Memory B cell (primary cell): ENCODE results near the gene EXOC6B.

ENCODE experiments used
- ATAC-seq: fragments of 150-1000 bp; cut with Tn5 transposase; 2 replicates; pipeline ENCODE4 v1.10.0; 2021; ENCODE audit warnings: low read depth, mild to moderate bottlenecking, moderate library complexity
- DNase-seq, 2 donors: peaks; one replicate each; pipeline ENCODE4 v3.0.0; 2022; ENCODE audit warnings: low spot score in 2 of 2
- H3K27ac Mint-ChIP-seq: one replicate; pipeline ENCODE4 v1.8.0; 2022; ENCODE audit warnings: mild to moderate bottlenecking, moderate library complexity, mixed read lengths
- H3K27me3 Mint-ChIP-seq: one replicate; pipeline ENCODE4 v1.8.0; 2022; ENCODE audit warnings: mixed read lengths
- H3K36me3 Mint-ChIP-seq: one replicate; pipeline ENCODE4 v1.8.0; 2022; ENCODE audit warnings: mild to moderate bottlenecking, mixed read lengths
- H3K4me1 Mint-ChIP-seq: one replicate; pipeline ENCODE4 v1.8.0; 2022; ENCODE audit warnings: mixed read lengths
- H3K4me3 Mint-ChIP-seq: one replicate; pipeline ENCODE4 v1.8.0; 2022; ENCODE audit warnings: mild to moderate bottlenecking, moderate library complexity, mixed read lengths
- H3K9me3 Mint-ChIP-seq: one replicate; pipeline ENCODE4 v1.8.0; 2022; ENCODE audit warnings: mixed read lengths

The EXOC6B gene

GRCh38 chr2:72193723-72194122 lies 632.1 kb downstream of the EXOC6B start:
- no peak for DNase-seq
- no peaks in the 10 kb centered on the region for H3K27me3 Mint-ChIP-seq

DNA sequence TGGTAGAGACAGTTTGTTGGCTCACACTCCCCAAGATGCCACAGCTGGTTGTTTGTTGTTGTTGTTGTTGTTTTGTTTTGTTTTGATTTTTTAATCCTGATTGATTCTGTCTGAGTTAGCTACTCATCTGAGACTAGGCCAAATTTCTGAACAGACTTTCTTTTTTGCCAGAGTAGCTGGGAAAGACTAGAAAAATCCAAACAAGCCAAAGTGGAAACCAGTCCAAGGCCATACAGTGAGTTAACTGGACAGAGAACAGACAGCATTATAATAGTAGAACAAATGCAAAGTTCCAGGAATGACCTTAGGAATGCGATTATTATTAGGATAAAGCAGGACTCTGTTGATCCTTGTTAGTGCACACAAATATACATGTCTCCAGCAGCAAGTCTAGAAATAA lies 634.4 kb downstream of the EXOC6B start:
- ATAC-seq (no peak), DNase-seq (no peak)
- Mint-ChIP-seq H3K27me3 (no peaks in the 10 kb centered on the region), H3K4me3 (no peak overlapping the region), H3K4me1 (peaks cover 3% of the 10 kb centered on the region), H3K27ac (no peak overlapping the region), H3K9me3 (peaks cover 5% of the 10 kb centered on the region), H3K36me3 (peaks cover 13% of the 10 kb centered on the region)

More at GRCh38 chr2:72193723-72194122, 632.1 kb downstream of the EXOC6B start:
- peaks cover 3% of the 10 kb centered on the region for H3K4me1 Mint-ChIP-seq
- peaks cover 10% of the 10 kb centered on the region for H3K36me3 Mint-ChIP-seq
- peaks cover 4% of the 10 kb centered on the region for H3K9me3 Mint-ChIP-seq
- H3K4me3 Mint-ChIP-seq, result no peak overlapping the region
- H3K27ac Mint-ChIP-seq, result no peak overlapping the region
- ATAC-seq, result no peak

DNA sequence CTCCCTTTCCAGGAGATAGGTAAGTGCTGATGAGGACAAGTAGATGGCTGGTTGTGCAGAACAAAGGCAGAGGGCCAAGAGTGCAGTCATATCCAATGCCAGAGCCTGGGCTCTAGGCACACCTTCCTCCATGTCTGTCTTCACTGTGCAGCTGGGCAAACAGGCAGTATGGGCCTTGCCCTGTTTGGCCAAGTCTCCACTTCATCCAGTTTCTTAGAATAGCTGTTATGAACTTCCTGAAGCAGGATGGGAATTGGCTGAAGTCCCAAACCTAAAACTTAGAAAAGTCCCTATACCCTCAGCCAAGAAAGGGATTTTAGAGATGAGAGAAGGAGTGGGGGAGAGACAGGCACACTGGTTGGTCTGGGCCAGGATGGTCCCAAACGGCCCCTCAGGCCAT lies 640.6 kb downstream of the EXOC6B start:
- H3K27ac Mint-ChIP-seq, result no peak overlapping the region
- H3K4me3 Mint-ChIP-seq, result no peak overlapping the region
- H3K27me3 Mint-ChIP-seq, result no peaks in the 10 kb centered on the region
- ATAC-seq (no peak), DNase-seq (no peak)
- H3K4me1 Mint-ChIP-seq, result peaks cover 3% of the 10 kb centered on the region
- H3K9me3 Mint-ChIP-seq, result peaks cover 5% of the 10 kb centered on the region
- peaks cover 18% of the 10 kb centered on the region for H3K36me3 Mint-ChIP-seq

DNA sequence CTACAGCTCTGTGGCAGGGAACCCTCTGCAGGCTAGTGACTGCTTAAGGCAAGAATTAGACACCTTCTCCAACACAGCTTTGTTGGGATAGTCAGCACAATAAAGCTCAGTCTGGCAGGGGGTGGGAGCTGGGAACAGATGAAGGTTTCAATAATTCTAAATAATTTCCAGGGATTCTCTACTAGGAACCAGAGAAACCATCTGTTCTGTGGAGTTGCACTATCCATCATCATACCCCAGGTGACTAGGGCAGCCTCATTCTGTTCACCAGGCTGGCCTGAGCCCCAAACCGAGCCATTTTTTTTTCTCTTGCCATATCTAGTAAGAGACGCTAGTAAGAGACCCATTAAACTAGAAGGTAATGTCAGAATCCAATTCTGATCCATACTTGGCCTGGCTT lies 642.4 kb downstream of the EXOC6B start:
- no peak overlapping the region for H3K4me3 Mint-ChIP-seq
- H3K27ac Mint-ChIP-seq, result no peak overlapping the region
- no peak for DNase-seq
- H3K36me3 Mint-ChIP-seq, result peaks cover 25% of the 10 kb centered on the region
- H3K27me3 Mint-ChIP-seq, result no peaks in the 10 kb centered on the region
- H3K9me3 Mint-ChIP-seq, result no peaks in the 10 kb centered on the region
- no peak for ATAC-seq
- no peaks in the 10 kb centered on the region for H3K4me1 Mint-ChIP-seq

DNA sequence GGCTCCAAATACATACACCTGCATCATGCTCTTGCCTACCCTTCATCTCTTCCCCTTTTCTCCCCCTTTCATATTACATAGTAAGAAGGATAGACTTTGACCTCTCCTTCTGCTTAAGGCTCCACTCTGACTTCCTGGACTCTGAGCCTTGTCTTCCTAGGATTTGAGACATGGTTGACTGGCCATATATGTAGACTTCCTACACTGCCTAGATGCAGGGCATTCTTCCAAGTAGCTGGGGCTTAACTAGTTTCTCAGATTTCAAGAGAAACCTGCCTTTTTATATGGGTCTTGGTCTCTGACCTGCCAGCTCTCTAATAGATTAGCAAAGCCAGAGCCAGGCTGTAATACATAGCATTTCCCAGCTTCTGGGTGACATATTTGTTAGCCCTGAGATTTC lies 642.8 kb downstream of the EXOC6B start:
- Mint-ChIP-seq H3K27me3 (no peaks in the 10 kb centered on the region), H3K27ac (no peak overlapping the region), H3K9me3 (no peaks in the 10 kb centered on the region)

DNA sequence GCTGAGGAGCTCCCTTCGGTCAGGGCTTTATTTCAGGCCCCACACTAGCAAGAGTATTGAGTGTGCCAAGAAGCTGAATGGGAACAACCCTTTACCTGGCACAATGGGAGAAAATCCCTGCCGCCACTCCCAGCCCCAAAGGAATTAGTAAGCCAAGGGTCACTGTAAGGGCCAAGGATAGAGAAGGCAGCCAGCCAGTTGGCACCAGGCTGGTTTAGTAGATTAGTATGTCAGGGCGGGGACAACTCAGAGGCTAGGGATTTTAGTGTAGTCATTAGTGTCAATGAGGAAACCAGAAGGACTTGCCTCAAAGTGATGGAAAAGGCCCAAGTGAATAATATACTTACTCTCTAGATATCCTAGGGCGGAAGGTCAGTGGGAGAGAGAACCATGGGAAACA lies 643.3 kb downstream of the EXOC6B start:
- H3K27me3 Mint-ChIP-seq, result no peaks in the 10 kb centered on the region
- no peak overlapping the region for H3K4me3 Mint-ChIP-seq
- no peaks in the 10 kb centered on the region for H3K4me1 Mint-ChIP-seq
- H3K9me3 Mint-ChIP-seq, result no peaks in the 10 kb centered on the region
- H3K36me3 Mint-ChIP-seq, result peaks cover 30% of the 10 kb centered on the region
- DNase-seq (no peak), ATAC-seq (no peak)
- H3K27ac Mint-ChIP-seq, result no peak overlapping the region

More for the DNA sequence above, 642.8 kb downstream of the EXOC6B start:
- Mint-ChIP-seq H3K4me3 (no peak overlapping the region), H3K4me1 (no peaks in the 10 kb centered on the region), H3K36me3 (peaks cover 27% of the 10 kb centered on the region)
- ATAC-seq (no peak), DNase-seq (no peak)

DNA sequence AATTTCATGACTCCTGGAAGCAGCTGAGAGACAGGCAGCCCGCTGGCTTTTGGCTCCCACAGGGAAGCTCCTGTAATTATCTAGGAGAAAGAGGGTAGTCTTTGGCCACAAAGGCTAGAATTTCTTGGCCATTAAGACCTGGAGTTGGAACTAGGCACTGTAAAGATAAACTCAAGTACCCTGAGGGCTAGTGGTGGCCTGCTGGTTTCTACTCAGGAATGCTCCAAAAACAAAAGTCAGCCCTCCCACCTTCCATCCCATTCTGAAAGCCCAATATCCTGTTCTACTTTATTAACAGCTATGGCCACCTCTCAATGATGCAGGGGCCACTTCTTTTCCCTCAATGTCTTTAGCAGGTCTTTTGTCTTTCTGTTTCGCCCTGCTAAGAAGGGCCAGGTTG lies 644.2 kb downstream of the EXOC6B start:
- H3K27ac Mint-ChIP-seq, result no peak overlapping the region
- no peaks in the 10 kb centered on the region for H3K27me3 Mint-ChIP-seq
- DNase-seq, result no peak
- no peak overlapping the region for H3K4me3 Mint-ChIP-seq
- H3K36me3 Mint-ChIP-seq, result peaks cover 33% of the 10 kb centered on the region
- no peak for ATAC-seq
- H3K4me1 Mint-ChIP-seq, result no peaks in the 10 kb centered on the region
- no peaks in the 10 kb centered on the region for H3K9me3 Mint-ChIP-seq

DNA sequence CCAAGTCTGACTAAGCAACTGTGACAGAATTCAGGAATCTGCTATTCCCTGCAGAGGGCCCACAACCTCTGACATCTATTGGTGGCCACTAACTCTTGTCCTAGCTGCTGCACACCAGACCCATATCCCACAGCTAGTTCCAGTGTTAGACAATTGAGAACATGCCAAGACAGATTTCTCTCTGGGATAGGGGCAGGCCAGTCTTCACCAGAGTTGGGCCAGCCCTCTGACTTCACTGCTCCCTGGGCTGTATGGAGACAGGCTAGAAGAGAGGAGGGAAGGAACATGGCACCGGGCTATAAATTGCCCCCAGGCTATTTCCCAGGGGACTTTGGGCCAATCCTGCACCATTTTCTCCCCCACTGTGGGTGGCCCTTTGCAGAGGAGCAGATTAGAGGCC lies 645.5 kb downstream of the EXOC6B start:
- ATAC-seq (no peak), DNase-seq (no peak)
- Mint-ChIP-seq H3K27ac (no peak overlapping the region), H3K9me3 (no peaks in the 10 kb centered on the region), H3K4me1 (no peaks in the 10 kb centered on the region), H3K4me3 (no peak overlapping the region), H3K27me3 (no peaks in the 10 kb centered on the region), H3K36me3 (peaks cover 37% of the 10 kb centered on the region)

GRCh38 chr2:72178551-72178950 lies 647.3 kb downstream of the EXOC6B start:
- Mint-ChIP-seq H3K4me1 (no peaks in the 10 kb centered on the region), H3K27me3 (no peaks in the 10 kb centered on the region), H3K4me3 (no peak overlapping the region), H3K36me3 (peaks cover 41% of the 10 kb centered on the region), H3K27ac (no peak overlapping the region), H3K9me3 (no peaks in the 10 kb centered on the region)
- DNase-seq, result no peak
- ATAC-seq, result no peak

GRCh38 chr2:72176281-72176680 lies 649.6 kb downstream of the EXOC6B start:
- H3K36me3 Mint-ChIP-seq, result peaks cover 33% of the 10 kb centered on the region
- H3K4me1 Mint-ChIP-seq, result no peaks in the 10 kb centered on the region
- no peaks in the 10 kb centered on the region for H3K9me3 Mint-ChIP-seq
- no peak overlapping the region for H3K27ac Mint-ChIP-seq
- ATAC-seq (no peak), DNase-seq (no peak)
- no peak overlapping the region for H3K4me3 Mint-ChIP-seq
- no peaks in the 10 kb centered on the region for H3K27me3 Mint-ChIP-seq

DNA sequence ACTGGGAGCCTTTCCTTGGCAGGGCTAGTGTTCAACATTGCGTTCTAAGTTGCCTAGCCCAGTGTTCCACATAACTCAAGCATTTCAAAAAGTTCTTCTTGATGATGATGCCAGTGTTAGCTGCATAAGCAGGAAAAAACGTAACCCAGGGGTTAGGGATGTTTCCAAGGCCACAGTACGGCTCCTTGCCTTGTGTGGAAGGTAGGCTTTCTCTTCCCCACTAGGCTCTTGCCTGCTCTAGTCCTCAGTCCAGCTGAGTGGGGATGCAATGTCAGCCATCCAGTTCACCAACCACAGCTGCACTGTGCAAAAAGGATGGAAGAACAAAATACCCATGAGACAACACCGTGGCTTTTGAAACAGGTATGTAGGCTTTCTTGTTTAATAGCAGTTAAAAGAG lies 650.2 kb downstream of the EXOC6B start:
- Mint-ChIP-seq H3K27me3 (no peaks in the 10 kb centered on the region), H3K36me3 (peaks cover 33% of the 10 kb centered on the region), H3K4me1 (no peaks in the 10 kb centered on the region), H3K27ac (no peak overlapping the region), H3K9me3 (no peaks in the 10 kb centered on the region), H3K4me3 (no peak overlapping the region)
- no peak for DNase-seq
- ATAC-seq, result no peak

DNA sequence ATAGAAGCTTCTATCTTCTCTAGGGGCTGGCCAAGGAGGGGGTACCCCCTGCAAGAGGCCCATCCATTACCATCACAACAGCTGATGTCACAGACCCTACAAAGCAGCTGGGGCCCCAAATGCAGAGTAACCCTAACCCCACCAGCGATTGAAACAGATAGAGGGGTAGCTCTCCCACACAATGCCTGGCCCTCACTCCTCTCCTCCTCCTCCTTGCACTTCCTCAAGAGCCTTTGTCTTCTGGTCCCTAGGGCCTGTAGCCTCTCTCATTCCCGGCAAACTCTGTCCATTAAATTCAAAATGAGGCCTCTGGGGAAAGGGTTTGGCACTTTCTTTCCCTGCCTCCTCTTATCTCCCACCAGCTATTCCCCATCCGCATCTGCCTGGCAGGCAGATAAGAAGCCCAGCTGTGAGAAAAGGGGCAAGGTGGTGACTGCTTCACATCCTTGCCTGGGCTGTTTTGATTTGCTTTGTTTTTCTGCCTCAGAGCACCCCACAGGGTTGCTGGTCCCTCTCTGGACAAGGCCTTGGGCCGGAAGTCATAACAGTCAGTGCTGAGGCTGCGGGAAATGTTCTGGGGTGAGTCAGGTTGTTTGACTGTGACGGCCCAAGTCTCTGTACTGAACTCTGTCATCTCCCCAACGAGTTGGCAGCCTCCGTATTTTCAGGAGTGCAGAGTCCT lies 652.1 kb downstream of the EXOC6B start:
- ATAC-seq (no peak), DNase-seq (no peak)
- Mint-ChIP-seq H3K4me1 (no peaks in the 10 kb centered on the region), H3K27ac (no peak overlapping the region), H3K36me3 (peaks cover 21% of the 10 kb centered on the region), H3K27me3 (no peaks in the 10 kb centered on the region), H3K9me3 (peaks cover 1% of the 10 kb centered on the region), H3K4me3 (no peak overlapping the region)

DNA sequence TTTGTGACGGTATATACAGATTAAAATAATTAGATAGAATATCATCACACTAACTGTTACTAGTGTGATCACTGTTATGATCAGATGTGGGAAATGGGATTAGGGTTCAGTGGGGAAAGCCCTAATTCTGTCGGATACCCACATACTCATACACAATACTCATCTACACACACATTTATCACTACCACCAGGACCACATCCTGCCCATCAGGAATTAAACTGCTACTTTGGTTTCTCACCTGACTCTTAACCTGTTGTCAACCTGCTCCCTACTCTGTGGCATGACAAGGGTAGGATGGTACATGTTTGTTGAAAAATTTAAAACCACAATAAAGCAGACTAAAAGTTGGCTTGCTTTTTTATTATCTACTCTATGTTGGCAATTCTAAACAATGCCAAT lies 653.4 kb downstream of the EXOC6B start:
- DNase-seq, result no peak
- Mint-ChIP-seq H3K4me1 (no peaks in the 10 kb centered on the region), H3K4me3 (no peak overlapping the region), H3K36me3 (peaks cover 10% of the 10 kb centered on the region), H3K27ac (no peak overlapping the region), H3K27me3 (no peaks in the 10 kb centered on the region), H3K9me3 (peaks cover 4% of the 10 kb centered on the region)
- no peak for ATAC-seq

GRCh38 chr2:72166279-72166678 lies 659.6 kb downstream of the EXOC6B start:
- Mint-ChIP-seq H3K4me3 (no peak overlapping the region), H3K27ac (no peak overlapping the region), H3K27me3 (peaks cover 7% of the 10 kb centered on the region), H3K36me3 (no peaks in the 10 kb centered on the region), H3K9me3 (peaks cover 4% of the 10 kb centered on the region), H3K4me1 (no peaks in the 10 kb centered on the region)
- DNase-seq, result no peak
- no peak for ATAC-seq

DNA sequence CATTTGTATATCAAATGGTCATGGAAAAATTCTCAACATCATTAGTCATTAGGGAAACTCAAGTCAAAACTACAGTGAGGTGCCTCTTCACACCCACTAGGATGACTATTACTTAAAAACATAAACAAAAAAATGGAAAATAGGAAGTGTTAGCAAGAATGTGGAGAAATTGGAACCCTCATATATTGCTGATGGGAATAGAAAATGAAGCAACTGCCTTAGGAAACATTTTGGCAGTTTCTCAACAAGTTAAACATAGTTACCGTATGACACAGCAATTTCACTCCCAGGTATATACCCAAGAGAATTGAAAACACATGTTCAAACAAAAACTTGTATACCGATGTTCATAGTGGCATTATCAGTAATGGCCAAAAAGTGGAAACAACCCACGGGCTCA lies 660.0 kb downstream of the EXOC6B start:
- Mint-ChIP-seq H3K36me3 (no peaks in the 10 kb centered on the region), H3K4me3 (no peak overlapping the region), H3K9me3 (peaks cover 4% of the 10 kb centered on the region), H3K27me3 (peaks cover 9% of the 10 kb centered on the region), H3K4me1 (no peaks in the 10 kb centered on the region), H3K27ac (no peak overlapping the region)
- DNase-seq (no peak), ATAC-seq (no peak)
